Tibial artery (tissue), 4 donors: ENCODE data around the gene PRKD1.

Experiments used
- DNase-seq, 2 donors: peaks; one replicate each; pipeline ENCODE4 v3.0.0-alpha.2; 2019
- H3K27ac ChIP-seq, 2 donors: fragments of 200-600 bp; sonication (generic) in 1 of 2; 1 replicate in 1 of 2; 2 replicates in 1 of 2; pipeline ENCODE4 v1.5.1; 2018 to 2019; ENCODE audit warnings: mild to moderate bottlenecking in 1 of 2
- H3K27me3 ChIP-seq, 2 donors: fragments of 200-600 bp; sonication (generic) in 1 of 2; one replicate each; pipeline versions ENCODE4 v1.5.1 to v1.6.0; 2016 to 2019
- H3K36me3 ChIP-seq, 3 donors: fragments of 200-600 bp; sonication (generic) in 2 of 3; one replicate each; pipeline ENCODE4 v1.5.1; 2016 to 2019; ENCODE audit warnings: mild to moderate bottlenecking in 2 of 3
- H3K4me1 ChIP-seq, 4 donors: fragments of 200-600 bp; sonication (generic) in 2 of 4; 1 replicate in 3 of 4; 2 replicates in 1 of 4; pipeline ENCODE4 v1.5.1; 2016 to 2019
- H3K4me3 ChIP-seq, 2 donors: fragments of 200-600 bp; sonication (generic) in 1 of 2; 1 replicate in 1 of 2; 2 replicates in 1 of 2; pipeline ENCODE4 v1.5.1; 2018 to 2019; ENCODE audit warnings: mild to moderate bottlenecking in 2 of 2
- H3K9me3 ChIP-seq, 3 donors: fragments of 200-600 bp; sonication (generic) in 1 of 3; one replicate each; pipeline ENCODE4 v1.5.1; 2016 to 2019
- CTCF ChIP-seq, 2 experiments: fragments of 200-600 bp in 1 of 2; fragments of 450-650 bp in 1 of 2; IDR thresholded peaks; one replicate each; pipeline ENCODE4 v1.5.1; 2017 to 2019; ENCODE audit warnings: antibody characterized with exemption in 2 of 2, mild to moderate bottlenecking in 1 of 2, moderate library complexity in 1 of 2
- intact Hi-C: fragments of 100-400 bp; cut with DNase I; formaldehyde crosslinking; loops from one replicate; pipeline ENCODE4 v1.15.0; 2023; ENCODE audit warnings: low total_unique reads

PRKD1 gene

GRCh38 chr14:29905543-29905942 is 22.1 kb downstream of the PRKD1 start:
- no peak overlapping the region for H3K27ac ChIP-seq
- DNase-seq, result no peak
- no peak overlapping the region for H3K4me3 ChIP-seq
- peaks cover 0 to 4% (median 0%) of the 10 kb centered on the region in 3 donors for H3K36me3 ChIP-seq
- no peaks in the 10 kb centered on the region for H3K9me3 ChIP-seq
- peaks cover 0 to 18% (median 2%) of the 10 kb centered on the region in 4 donors for H3K4me1 ChIP-seq
- no peaks in the 10 kb centered on the region for H3K27me3 ChIP-seq
- TF ChIP-seq CTCF (IDR thresholded peaks at IDR 0.05), result no peak
- intact Hi-C loops, result no loop called here

GRCh38 chr14:29900609-29901350 is 26.9 kb downstream of the PRKD1 start:
- Histone ChIP-seq H3K27me3 (no peaks in the 10 kb centered on the region), H3K4me1 (no peaks in the 10 kb centered on the region), H3K4me3 (no peak overlapping the region), H3K27ac (no peak overlapping the region), H3K36me3 (no peaks in the 10 kb centered on the region), H3K9me3 (no peaks in the 10 kb centered on the region)
- TF ChIP-seq CTCF (IDR thresholded peaks at IDR 0.05), result no peak
- intact Hi-C loops, result no loop called here
- DNase-seq, result no peak

- DNase-seq, result no peak
- no peak for TF ChIP-seq CTCF (IDR thresholded peaks at IDR 0.05)
- H3K9me3 ChIP-seq, result no peaks in the 10 kb centered on the region
- no peaks in the 10 kb centered on the region for H3K4me1 ChIP-seq
- H3K4me3 ChIP-seq, result no peak overlapping the region
- no peaks in the 10 kb centered on the region for H3K27me3 ChIP-seq
- intact Hi-C loops, result no loop called here
- H3K36me3 ChIP-seq, result no peaks in the 10 kb centered on the region
- H3K27ac ChIP-seq, result no peak overlapping the region
Measured at GRCh38 chr14:29898470-29898869, 29.2 kb downstream of the PRKD1 start.

- no peaks in the 10 kb centered on the region for H3K4me1 ChIP-seq
- no peaks in the 10 kb centered on the region for H3K27me3 ChIP-seq
- H3K9me3 ChIP-seq, result no peaks in the 10 kb centered on the region
- DNase-seq, result no peak
- no peak for TF ChIP-seq CTCF (IDR thresholded peaks at IDR 0.05)
- H3K36me3 ChIP-seq, result no peaks in the 10 kb centered on the region
- intact Hi-C loops, result no loop called here
- no peak overlapping the region for H3K27ac ChIP-seq
- no peak overlapping the region for H3K4me3 ChIP-seq
Measured at GRCh38 chr14:29897181-29897580, 30.5 kb downstream of the PRKD1 start.

- no peak overlapping the region for H3K4me3 ChIP-seq
- TF ChIP-seq CTCF (IDR thresholded peaks at IDR 0.05), result no peak
- H3K36me3 ChIP-seq, result no peaks in the 10 kb centered on the region
- H3K4me1 ChIP-seq, result no peaks in the 10 kb centered on the region
- H3K9me3 ChIP-seq, result no peaks in the 10 kb centered on the region
- H3K27me3 ChIP-seq, result no peaks in the 10 kb centered on the region
- no peak for DNase-seq
- H3K27ac ChIP-seq, result no peak overlapping the region
- intact Hi-C loops, result no loop called here
Measured at GRCh38 chr14:29896354-29896821, 31.3 kb downstream of the PRKD1 start.
